AG09319 (cell line): ENCODE measurements around the gene ARID1B.

ENCODE experiments used
- DNase-seq: peaks from one replicate; pipeline ENCODE4 v3.0.0-alpha.2; 2010; ENCODE audit warnings: low read depth; ENCODE audit errors: extremely low read depth
- CTCF ChIP-seq: IDR thresholded peaks from 2 replicates; pipeline ENCODE4 v1.5.1; 2011; ENCODE audit warnings: low read depth, mild to moderate bottlenecking, inconsistent platforms, low read length, moderate library complexity

ARID1B gene

DNA sequence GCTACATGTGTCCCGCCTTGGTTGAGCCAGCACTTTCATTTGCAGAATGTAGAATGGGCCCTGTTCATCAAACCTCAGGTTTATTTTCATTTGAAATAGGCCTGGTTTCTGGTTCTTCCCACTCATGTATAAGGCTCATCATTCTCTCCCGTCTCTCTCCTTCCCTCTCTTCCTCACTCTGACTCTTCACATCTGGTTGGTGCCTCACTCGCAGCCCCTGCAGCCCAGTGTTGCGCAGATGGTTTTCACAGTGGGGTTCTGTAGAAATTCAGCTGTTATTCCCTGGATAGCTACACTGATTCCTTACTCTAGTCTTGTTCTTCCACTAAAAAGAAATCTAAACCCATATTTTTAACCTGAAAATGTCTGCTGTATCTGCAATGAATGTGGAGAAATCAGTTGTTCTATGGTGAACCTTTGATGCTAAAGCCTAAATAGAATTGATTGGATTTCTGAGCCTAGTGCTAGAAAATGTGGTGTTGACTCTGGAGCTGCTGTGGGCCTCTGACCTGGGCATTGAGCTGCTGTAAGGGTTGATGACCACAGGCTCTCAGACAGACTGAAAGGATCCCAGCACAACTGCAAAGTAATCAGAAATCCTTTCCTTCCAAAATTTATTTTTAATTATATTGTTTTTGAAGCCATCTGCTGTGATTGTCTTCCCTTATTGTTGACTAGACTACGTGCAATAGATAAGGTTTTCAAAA lies 395.8 kb downstream of the ARID1B start:
- DNase-seq: no peak
- TF ChIP-seq CTCF: no peak

DNA sequence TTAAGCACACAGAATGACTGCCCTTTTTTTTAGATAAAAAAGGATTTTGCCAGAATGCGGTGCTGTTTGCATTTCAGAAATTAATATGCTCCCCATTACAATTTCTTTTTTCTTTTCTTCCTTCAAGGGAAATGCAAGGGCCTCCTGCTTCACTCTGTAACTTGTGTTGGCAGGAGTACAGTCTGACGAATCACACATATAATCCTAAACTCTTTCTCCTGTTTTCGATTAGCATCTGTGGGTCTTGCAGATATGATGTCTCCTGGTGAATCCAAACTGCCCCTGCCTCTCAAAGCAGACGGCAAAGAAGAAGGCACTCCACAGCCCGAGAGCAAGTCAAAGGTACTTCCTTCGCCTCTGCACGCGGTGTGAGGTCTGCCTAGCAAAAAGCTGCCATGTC lies 396.6 kb downstream of the ARID1B start:
- no peak for TF ChIP-seq CTCF
- no peak for DNase-seq

DNA sequence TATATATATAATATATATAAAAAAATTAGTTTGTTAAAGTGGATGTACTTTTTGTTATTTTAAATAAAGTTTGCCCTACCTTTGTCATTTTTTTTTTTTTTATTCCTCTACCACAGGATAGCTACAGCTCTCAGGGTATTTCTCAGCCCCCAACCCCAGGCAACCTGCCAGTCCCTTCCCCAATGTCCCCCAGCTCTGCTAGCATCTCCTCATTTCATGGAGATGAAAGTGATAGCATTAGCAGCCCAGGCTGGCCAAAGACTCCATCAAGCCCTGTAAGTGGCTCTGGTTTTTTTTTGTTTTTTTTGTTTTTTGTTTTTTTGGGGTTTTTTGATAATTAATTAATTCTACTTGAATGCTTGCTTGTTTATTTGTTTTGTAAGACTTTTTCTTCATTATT lies 397.6 kb downstream of the ARID1B start:
- no peak for DNase-seq
- TF ChIP-seq CTCF: no peak

GRCh38 chr6:157177731-157178336 lies 400.7 kb downstream of the ARID1B start:
- DNase-seq: no peak
- no peak for TF ChIP-seq CTCF

DNA sequence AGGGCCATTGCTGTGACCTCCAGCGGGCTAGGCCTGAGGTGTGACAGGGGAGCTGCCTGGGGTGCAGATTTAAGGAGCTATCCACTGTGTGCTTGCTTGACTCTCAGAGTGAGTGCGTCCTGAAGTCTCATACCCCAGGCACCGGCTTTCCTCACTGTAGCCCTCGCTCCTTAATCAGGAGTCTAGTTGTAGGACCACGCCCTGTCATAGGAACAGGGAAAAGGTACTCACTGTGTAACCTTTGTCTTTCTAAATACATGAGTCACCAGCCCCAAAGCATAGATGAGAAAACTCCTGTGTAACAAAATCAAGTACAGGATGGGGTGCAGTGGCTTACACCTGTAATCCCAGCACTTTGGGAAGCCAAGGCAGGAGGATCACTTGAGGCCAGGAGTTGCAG lies 404.5 kb downstream of the ARID1B start:
- DNase-seq: no peak

GRCh38 chr6:157182503-157183264 lies 405.5 kb downstream of the ARID1B start:
- no peak for TF ChIP-seq CTCF
- no peak for DNase-seq

More for the DNA sequence above, 404.5 kb downstream of the ARID1B start:
- TF ChIP-seq CTCF: no peak
